ENCODE measurements around the gene ZNF558. TPM values are rescaled to one million over a fixed set of nuclear protein-coding genes. Genes with fewer than 3 reads are reported as not detected.

ZNF558 gene
- total RNA-seq (0.76 and 4.2 TPM in 2 replicates), polyA plus RNA-seq (0.35 and 0.72 TPM in 2 replicates), polyA minus RNA-seq (0.68 and 2.0 TPM in 2 replicates), Bru-seq, nascent RNA (percentile 32 among the genes with signal in this experiment), BruChase-seq, experiment 1, labeled RNA remaining after a 6-hour chase (percentile 23 among the genes with signal in this experiment), BruChase-seq, experiment 2, labeled RNA remaining after a 2-hour chase (percentile 19 among the genes with signal in this experiment)
- polyA plus RNA-seq (2011; cell fraction: cytosol; rRNA removed) = 0.37 and 0.61 TPM in 2 replicates
- 3.9 and 5.1 TPM in 2 replicates for polyA plus RNA-seq (2011; cell fraction: nucleus; rRNA removed)
- polyA plus RNA-seq (2012) = 0.05 TPM in 1 of 2 replicates, not detected in the other
- polyA minus RNA-seq (2011; cell fraction: cytosol; rRNA and poly(A)+ RNA removed) = 7.0 TPM
- polyA minus RNA-seq (2011; cell fraction: nucleus; rRNA and poly(A)+ RNA removed) = 0.53 and 0.67 TPM in 2 replicates
- long read RNA-seq, partial matches to known transcripts = 0 of 1 reads
- long read RNA-seq, other reads (novel, unspliced or antisense) = 1 of 1 reads

- H3K9me3 ChIP-seq (replicated peaks; ENCODE audit: control insufficient read depth, insufficient read depth, low read length) = no peaks in the 10 kb centered on the region
- intact Hi-C loops (cut with micrococcal nuclease) (no loop called here), dilution Hi-C loops (cut with MboI; ENCODE audit: extremely low pct_ligation_motif_present, low sequenced_read_pairs) (no loop called here)
- DNase-seq (ENCODE audit: low read depth, low spot score) (peak; percentile 8), FAIRE-seq (no peak)
- no peaks in the 10 kb centered on the region for H3K36me3 ChIP-seq (ENCODE audit: control insufficient read depth in 2 of 2, extremely low read depth in 1 of 2, insufficient read depth in 2 of 2, low read length in 2 of 2)
- H3K79me2 ChIP-seq (ENCODE audit: control insufficient read depth, insufficient read depth, low read length) = no peaks in the 10 kb centered on the region
- H3K9ac ChIP-seq (replicated peaks; ENCODE audit: extremely low read depth, insufficient read depth, low read length) = peak within 1 kb of the TSS; percentile 59
- H4K20me1 ChIP-seq (replicated peaks; ENCODE audit: control insufficient read depth, extremely low read depth, insufficient read depth, low read length) = no peaks in the 10 kb centered on the region
- ChIA-PET CTCF (no interaction called here), POLR2A (no interaction called here)
- no peaks in the 10 kb centered on the region for H3K9me1 ChIP-seq (replicated peaks; ENCODE audit: control insufficient read depth, extremely low read depth, insufficient read depth, low read length)
- no peaks in the 10 kb centered on the region for H3K27me3 ChIP-seq (ENCODE audit: control insufficient read depth in 2 of 2, insufficient read depth in 2 of 2, low read length in 2 of 2)
- no TSS peak for BruUV-seq (replicated peaks)
- TF ChIP-seq MAX (IDR thresholded peaks at IDR 0.05; ENCODE audit: insufficient read depth, insufficient read length) (no peak), POLR2A (IDR thresholded peaks at IDR 0.05; ENCODE audit: low read depth, low read length) (no peak), FOS (IDR thresholded peaks at IDR 0.05; ENCODE audit: borderline replicate concordance, insufficient read depth, low read length) (no peak), POLR2AphosphoS5 (IDR thresholded peaks at IDR 0.05; ENCODE audit: insufficient read depth, low read depth, low read length) (no peak), GATA2 (IDR thresholded peaks at IDR 0.05; ENCODE audit: insufficient read depth, insufficient read length, low read depth, low read length) (no peak)
- TF ChIP-seq, protein P1, sequence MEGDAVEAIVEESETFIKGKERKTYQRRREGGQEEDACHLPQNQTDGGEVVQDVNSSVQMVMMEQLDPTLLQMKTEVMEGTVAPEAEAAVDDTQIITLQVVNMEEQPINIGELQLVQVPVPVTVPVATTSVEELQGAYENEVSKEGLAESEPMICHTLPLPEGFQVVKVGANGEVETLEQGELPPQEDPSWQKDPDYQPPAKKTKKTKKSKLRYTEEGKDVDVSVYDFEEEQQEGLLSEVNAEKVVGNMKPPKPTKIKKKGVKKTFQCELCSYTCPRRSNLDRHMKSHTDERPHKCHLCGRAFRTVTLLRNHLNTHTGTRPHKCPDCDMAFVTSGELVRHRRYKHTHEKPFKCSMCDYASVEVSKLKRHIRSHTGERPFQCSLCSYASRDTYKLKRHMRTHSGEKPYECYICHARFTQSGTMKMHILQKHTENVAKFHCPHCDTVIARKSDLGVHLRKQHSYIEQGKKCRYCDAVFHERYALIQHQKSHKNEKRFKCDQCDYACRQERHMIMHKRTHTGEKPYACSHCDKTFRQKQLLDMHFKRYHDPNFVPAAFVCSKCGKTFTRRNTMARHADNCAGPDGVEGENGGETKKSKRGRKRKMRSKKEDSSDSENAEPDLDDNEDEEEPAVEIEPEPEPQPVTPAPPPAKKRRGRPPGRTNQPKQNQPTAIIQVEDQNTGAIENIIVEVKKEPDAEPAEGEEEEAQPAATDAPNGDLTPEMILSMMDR (IDR thresholded peaks at IDR 0.05; ENCODE audit: extremely low read depth in 1 of 2, insufficient read depth in 1 of 2, low read depth in 1 of 2, low read length in 2 of 2) = no peak
- peak within 1 kb of the TSS; percentile 48 for H3K4me2 ChIP-seq (ENCODE audit: insufficient read depth, low read length)
- H3K4me3 ChIP-seq (replicated peaks in 1 of 3; ENCODE audit: insufficient read depth in 1 of 3, low read depth in 1 of 3, low read length in 3 of 3) = peak within 1 kb of the TSS in 2 of 3 experiments; percentile 29 to 37
- H2AFZ ChIP-seq (ENCODE audit: low read depth, low read length) = peak within 1 kb of the TSS; percentile 76
- no peaks in the 10 kb centered on the region for H3K4me1 ChIP-seq (ENCODE audit: control insufficient read depth, extremely low read depth, insufficient read depth, low read length)
- H3K27ac ChIP-seq (ENCODE audit: insufficient read depth, low read depth, low read length) = no peak within 1 kb of the TSS
These were observed at the start of gene ZNF558, which contains the start of gene MBD3L1 for GRCh38 chr19:8832132-8833021. ZNF558 (minus strand) TSS chr19:8832304; CDS start chr19:8822659, 9,645 bp downstream. MBD3L1 (plus strand) TSS chr19:8832377; CDS start chr19:8842679, 10,302 bp downstream.
